Left colon (tissue), 2 donors: ENCODE results near the gene DSC2. TPM values are rescaled to one million over a fixed set of nuclear protein-coding genes. Genes with fewer than 3 reads are reported as not detected.

Experiments used
- ATAC-seq: fragments of 200-7000 bp; cut with Tn5 transposase; one replicate; pipeline ENCODE4 v1.9.1; 2020; ENCODE audit warnings: mild to moderate bottlenecking, moderate library complexity
- DNase-seq, 2 donors: peaks; one replicate each; pipeline ENCODE4 v3.0.0-alpha.2; 2020
- intact Hi-C, 2 donors: fragments of 100-400 bp; cut with DNase I in 1 of 2; cut with micrococcal nuclease in 1 of 2; formaldehyde crosslinking; loops; one replicate each; pipeline versions ENCODE4 v1.11.2 to v1.14.0; 2022; cut with DNase I, micrococcal nuclease
- total RNA-seq, 2 donors: library from RNA; stranded (reverse); fragmentation: NEBNext Ultra II Directional; extraction: Animal tissue kit (Norgen Biotek cat#: 25700); gene quantifications; one replicate each; pipeline ENCODE4 v1.2.1, GENCODE V29; 2021
- donor health status: DM: no; HTN: no; CAD: no.
- donor health status: DM: yes; HTN: yes; CAD: no.

The DSC2 gene
- total RNA-seq, 2 donors from 2014 or later = 177 to 261 TPM

- peak; percentile 56 to 69 for DNase-seq
- peak; percentile 48 for ATAC-seq
- intact Hi-C loops = no loop called here
Measured at GRCh38 chr18:31100436-31101182, 1.6 kb downstream of the DSC2 start.

GRCh38 chr18:31099450-31100230 is 2.6 kb downstream of the DSC2 start:
- intact Hi-C loops = no loop called here
- peak; percentile 59 for ATAC-seq
- DNase-seq = peak; percentile 26 to 29

DNA sequence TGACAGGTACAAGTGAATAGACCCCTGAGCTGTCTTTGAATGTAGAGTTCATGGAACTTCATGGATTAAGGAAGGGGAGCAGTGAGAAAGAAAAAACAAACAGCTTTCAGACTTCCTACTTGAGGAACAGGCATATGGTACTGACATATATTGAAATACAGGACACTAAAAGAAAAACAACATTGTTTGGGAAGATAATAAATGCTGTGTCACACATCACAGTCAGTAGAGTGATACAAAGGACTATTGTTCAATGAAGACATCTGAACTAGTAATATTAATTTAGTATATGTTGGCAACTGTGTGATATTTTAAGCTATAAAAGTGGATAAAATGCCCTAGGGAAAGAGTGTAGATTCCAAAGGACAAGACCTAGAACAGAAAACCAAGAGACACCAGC is 3.3 kb downstream of the DSC2 start:
- ATAC-seq (no peak), DNase-seq (no peak)
- intact Hi-C loops = no loop called here

- ATAC-seq = no peak
Measured at GRCh38 chr18:31097666-31098065, 4.6 kb downstream of the DSC2 start.

DNA sequence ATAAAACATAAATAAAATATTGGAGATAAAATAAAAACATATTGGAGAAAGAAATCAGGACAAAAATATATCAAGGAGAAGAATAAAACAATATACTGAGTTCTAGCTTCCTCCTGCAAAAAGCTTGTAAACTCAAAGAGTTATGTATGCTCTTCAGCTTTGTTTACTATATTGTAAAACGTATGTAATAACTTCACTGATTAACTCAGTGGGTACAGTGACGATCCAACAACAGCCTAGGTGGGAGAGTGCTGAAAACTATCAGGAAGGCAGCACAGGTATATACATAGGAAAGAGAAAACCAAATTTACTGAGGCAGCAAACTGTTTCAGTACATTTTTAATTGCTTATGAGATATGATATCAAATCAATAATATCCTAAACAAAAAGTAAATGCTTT is 8.3 kb downstream of the DSC2 start:
- ATAC-seq (peak; percentile 72), DNase-seq (no peak)
- intact Hi-C loops = no loop called here

More at GRCh38 chr18:31097666-31098065, 4.6 kb downstream of the DSC2 start:
- no peak for DNase-seq
- intact Hi-C loops = no loop called here

- intact Hi-C loops = no loop called here
- DNase-seq = no peak
- no peak for ATAC-seq
Measured at GRCh38 chr18:31093294-31093693, 8.9 kb downstream of the DSC2 start.

- intact Hi-C loops = no loop called here
- ATAC-seq = no peak
- DNase-seq = no peak
Measured at GRCh38 chr18:31091350-31091749, 10.9 kb downstream of the DSC2 start.

- no peak for ATAC-seq
- DNase-seq = no peak
- intact Hi-C loops = no loop called here
Measured at GRCh38 chr18:31088532-31088931, 13.7 kb downstream of the DSC2 start.

DNA sequence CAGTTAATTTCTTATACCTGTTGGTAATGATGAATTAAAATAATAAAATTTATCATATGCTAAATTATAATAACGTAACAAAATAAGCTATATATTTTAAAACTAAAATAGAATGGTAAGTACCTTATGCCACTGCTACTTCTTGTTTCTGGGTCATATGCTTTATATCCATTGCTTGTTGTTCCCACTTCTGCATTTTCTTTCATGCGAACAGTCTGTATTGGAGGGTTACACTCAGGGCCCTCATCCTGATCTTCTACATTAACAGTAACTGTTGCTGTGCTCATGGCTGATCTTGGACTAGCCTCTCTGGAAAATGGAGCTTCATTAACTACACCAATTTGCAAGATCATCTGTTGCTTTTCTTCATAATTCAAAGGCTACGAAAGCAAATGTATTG is 22.2 kb downstream of the DSC2 start:
- DNase-seq (no peak), ATAC-seq (no peak)
- intact Hi-C loops = no loop called here

DNA sequence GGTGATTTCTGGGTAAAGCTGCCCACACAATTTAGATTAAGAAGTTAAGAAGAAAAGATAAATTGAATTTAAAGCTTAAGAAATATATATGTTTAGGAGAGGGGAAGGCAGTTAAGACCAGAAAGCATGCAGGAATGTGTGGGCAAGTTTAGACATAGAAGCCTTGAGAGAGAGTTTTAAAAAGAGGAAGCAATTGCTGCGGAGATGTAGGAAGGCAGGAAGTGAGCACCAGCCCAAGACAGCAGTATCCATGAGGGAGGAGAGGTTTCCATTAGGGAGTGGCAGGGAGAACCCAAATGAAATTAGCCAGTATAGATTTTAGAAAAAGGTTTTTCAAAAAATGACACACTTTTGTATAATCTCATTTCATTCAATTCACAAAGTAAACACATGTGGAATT is 24.3 kb downstream of the DSC2 start:
- no peak for ATAC-seq
- DNase-seq = no peak
- intact Hi-C loops = no loop called here

- no peak for DNase-seq
- intact Hi-C loops = no loop called here
- ATAC-seq = no peak
Measured at GRCh38 chr18:31072175-31072574, 30.0 kb downstream of the DSC2 start.

- intact Hi-C loops = no loop called here
- no peak for ATAC-seq
Measured at GRCh38 chr18:31070206-31070605, 32.0 kb downstream of the DSC2 start.

GRCh38 chr18:31066266-31066665 is 36.0 kb downstream of the DSC2 start:
- DNase-seq = no peak
- no peak for ATAC-seq
- intact Hi-C loops = no loop called here

More at GRCh38 chr18:31070206-31070605, 32.0 kb downstream of the DSC2 start:
- DNase-seq = no peak

DNA sequence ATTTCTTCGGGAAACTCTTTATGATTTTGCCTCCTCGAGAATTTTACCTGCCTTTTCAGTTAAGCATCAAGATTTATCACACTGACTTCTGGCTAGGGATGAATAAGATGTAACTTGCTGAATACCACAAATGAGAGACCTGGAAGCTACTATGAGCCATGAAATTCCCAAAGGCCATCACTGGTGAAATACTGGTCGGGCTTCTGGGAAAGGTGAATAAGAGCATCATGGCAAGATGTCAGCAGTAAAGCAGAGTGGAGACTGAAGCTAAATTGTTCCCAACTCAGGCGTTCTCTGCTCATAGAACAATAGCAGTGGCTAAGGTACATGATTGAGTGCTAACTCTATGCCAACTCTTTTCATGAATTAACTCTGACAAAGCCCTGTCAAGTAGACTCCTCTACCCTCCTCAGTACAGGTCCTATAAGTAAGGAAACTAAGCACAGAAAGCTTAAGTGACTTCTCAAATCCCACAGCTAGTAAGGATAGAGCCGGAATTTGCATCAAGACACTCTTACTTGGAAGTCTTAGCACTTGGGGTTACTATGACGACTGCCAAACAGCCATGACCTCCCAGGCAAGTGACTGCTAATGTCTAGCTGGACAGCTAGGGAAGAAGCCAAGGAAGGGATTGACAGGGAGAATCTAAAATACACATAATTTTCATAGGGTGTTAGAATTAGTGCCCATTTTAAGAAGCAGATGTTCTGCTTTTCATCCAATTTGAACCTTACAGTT is 37.0 kb downstream of the DSC2 start:
- DNase-seq = no peak
- peak; percentile 7 for ATAC-seq
- intact Hi-C loops = no loop called here

- intact Hi-C loops = no loop called here
- ATAC-seq (peak; percentile 10), DNase-seq (no peak)
Measured at GRCh38 chr18:31064130-31064529, 38.1 kb downstream of the DSC2 start.

- ATAC-seq = peak; percentile 2
- DNase-seq = no peak
- intact Hi-C loops = no loop called here
Measured at GRCh38 chr18:31061945-31062344, 40.3 kb downstream of the DSC2 start.

GRCh38 chr18:31058897-31059296 is 43.3 kb downstream of the DSC2 start:
- no peak for ATAC-seq
- intact Hi-C loops = no loop called here
- no peak for DNase-seq

DNA sequence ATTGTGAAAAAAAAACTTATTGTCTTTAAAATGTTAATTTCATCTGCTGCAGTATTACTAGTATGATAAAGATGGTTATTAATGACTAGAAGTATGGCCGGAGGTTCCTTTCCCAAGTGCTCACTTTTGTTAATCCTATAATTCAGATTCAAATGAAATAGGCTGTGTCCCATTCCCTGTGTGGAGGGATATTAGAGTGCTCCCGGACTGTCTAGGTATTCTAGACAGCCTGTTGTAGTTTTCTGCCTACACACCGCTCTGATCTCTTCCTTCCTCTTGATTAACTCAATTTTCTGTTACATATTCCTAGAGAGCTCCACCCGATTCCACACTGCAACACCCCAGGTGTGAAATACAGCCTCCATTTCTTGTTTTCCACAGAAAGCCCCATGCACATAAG is 44.3 kb downstream of the DSC2 start:
- no peak for ATAC-seq
- intact Hi-C loops = no loop called here

GRCh38 chr18:31057051-31057450 is 45.2 kb downstream of the DSC2 start:
- intact Hi-C loops = no loop called here
- DNase-seq (no peak), ATAC-seq (no peak)

More for the DNA sequence above, 44.3 kb downstream of the DSC2 start:
- no peak for DNase-seq

- DNase-seq (no peak), ATAC-seq (no peak)
- intact Hi-C loops = no loop called here
Measured at GRCh38 chr18:31056296-31056695, 45.9 kb downstream of the DSC2 start.
